22Rv1 (cell line): ENCODE data around the gene ADAM12.

Source experiments
- CTCF ChIP-seq: fragments of 450-650 bp; IDR thresholded peaks from 2 replicates; pipeline ENCODE4 v1.5.1; 2017; ENCODE audit warnings: mild to moderate bottlenecking
- ZFX ChIP-seq: fragments of 450-650 bp; IDR thresholded peaks from 2 replicates; pipeline ENCODE4 v1.6.1; 2017; ENCODE audit warnings: antibody characterized with exemption, borderline replicate concordance

GRCh38 chr10:126102636-126103035, 285.6 kb downstream of the ADAM12 start:
- TF ChIP-seq CTCF (no peak), ZFX (no peak)
